GM18499 (cell line): ENCODE data around the gene PARVB.

Experiments used
- ATAC-seq: cut with Tn5 transposase; IDR thresholded peaks from one replicate; pipeline ENCODE4 v1.9.1; 2021; ENCODE audit warnings: moderate number of reproducible peaks; ENCODE audit not compliant: insufficient read depth, unreplicated experiment

PARVB gene

DNA sequence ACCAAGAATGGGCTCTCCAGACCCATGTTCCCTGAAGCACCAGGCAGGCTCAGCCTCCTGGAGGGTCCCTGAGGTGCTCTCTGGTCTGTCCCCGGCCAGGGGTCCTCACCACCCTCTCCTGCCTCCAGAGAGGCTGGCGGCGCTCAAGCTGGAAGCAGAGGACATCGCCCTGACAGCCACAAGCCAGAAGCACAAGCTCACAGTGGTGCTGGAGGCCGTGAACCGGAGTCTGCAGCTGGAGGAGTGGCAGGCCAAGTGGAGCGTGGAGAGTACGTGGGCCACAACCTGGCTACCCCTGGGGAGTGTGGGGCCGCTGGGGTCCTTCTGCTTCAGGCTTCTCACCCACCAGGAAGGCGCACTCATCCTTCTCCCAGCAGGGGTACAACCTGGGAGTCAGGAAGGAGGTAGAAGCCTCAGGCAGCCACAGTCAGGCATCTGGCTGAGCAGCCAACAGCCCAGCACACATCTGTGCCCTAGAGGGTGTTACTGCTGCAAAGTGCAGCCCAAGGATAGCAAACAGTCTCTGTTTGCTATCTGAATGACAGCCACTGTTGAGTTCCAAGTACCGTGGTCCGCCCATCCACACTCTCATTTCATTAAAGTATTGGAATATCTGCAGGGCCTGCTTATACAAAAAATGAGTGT lies 165.0 kb downstream of the PARVB start:
- ATAC-seq: no peak

DNA sequence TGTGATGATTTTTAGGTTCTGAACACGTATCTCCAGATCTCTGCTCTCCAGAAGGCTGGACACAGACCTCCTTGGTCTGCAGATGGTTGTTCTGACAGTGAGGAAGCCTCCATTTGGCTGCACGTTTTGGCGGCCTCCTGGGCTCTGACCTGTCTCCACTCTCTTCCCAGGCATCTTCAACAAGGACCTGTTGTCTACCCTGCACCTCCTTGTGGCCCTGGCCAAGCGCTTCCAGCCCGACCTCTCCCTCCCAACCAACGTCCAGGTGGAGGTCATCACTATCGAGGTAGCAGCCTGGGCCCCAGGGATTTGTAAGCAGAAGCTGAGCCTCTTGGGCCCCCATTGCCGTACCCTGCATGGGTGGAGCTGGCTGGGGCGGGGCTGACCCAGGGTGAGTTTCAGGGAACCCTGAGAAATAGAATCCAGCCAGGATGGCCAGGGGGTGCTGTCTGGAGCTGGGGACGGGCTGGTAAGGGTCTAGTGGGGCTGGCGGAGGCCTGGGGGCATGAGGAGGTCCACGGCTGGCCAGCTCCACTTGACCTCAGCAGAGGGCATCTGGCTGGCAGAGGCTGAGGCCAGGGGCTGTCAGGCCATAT lies 166.4 kb downstream of the PARVB start:
- ATAC-seq: no peak

GRCh38 chr22:44191036-44191454 lies 166.9 kb downstream of the PARVB start:
- no peak for ATAC-seq

DNA sequence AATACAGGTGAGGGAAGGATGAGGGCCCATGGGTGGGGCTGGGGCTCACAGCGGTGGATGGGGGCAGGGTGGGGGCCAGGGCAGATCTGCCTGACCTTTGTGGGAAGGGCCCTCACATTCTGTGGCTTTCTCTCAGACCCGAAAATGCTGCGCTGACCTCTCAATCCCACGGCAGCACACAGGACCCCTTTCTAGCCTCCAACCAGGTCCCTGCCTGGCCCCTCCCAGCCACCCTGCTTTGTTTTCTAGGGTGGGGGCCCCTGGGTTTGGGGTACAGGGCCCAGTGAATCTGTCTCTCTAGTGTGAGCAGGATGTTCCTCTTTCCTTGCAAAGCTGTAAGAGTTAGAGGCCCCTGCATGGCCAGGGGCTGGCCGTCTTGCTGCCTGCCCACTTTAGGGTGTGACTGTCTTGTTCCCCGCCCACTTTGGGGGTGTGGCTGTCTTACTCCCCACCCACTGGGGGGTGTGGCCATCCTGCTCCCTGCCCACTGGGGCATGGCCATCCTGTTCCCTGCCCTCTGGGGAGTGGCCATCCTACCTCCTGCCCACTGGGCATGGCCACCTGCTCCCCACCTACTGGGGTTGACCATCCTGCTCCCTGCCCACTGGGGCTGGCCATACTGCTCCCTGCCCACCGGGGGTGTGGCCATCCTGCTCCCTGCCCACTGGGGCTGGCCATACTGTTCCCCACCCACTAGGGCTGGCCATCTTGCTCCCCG lies 168.2 kb downstream of the PARVB start:
- no peak for ATAC-seq

DNA sequence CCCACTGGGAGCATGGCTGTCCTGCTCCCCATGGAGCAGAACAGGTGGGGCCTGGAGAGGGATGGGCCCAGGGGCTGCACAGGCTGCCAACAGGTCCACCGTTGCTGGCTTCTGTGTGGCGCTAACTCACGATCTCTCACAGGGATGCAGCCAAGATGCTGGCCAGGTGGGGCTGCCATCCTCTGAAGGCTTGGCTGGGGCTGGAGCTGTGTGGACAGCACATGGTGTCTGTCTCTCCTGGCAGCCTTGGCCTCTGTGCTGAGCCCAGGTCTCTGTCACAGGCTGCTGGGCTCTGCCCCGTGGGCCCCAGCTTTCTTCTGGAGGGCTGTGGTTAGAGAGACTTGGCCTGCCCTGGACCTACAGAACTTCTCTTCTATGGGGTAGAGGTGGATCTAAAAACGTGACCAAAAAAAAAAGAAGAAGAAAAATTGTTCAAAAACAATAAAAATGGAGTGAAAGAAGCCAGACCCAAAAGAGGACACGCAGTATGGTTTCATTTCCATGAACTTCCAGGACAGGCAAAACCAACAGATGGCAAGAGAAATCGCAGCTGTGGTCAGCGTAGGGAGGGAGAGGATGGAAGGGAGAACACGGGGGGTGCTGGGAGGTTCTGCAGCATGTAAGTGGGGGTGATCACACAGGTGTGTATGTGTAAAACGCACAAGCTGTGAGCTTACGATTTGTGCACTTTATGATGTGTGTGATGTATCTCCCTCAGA lies 168.9 kb downstream of the PARVB start:
- ATAC-seq: no peak

DNA sequence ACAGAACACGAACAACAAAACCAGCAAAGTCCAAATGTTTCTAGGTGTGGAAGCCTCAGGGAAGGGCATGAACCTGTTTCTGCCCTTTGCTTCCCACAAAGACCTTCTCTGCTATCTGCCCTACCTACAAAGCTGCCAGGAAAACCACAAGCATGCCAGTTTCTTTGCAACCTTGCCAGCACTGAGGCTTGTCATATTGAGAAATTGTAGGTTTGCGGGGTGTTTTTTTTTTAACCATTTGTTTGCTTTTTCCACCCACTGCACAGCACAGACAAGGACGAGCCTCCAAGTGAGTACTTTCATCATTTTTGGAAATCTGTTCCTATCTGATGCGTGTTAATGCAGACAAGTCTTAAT lies 169.4 kb downstream of the PARVB start:
- no peak for ATAC-seq

DNA sequence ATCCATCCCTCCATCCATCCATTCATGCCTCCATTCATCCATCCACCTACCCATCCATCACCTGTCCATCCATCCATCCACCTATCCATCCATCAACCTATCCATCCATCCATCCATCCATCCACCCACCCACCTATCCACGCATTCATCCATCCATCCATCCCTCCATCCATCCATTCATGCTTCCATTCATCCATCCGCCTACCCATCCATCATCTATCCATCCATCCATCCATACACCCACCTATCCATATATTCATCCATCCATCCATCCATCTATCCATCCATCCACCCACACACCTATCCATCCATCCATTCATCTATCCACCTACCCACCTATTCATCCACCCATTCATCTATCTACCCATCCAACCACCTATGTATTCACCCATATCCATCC lies 170.5 kb downstream of the PARVB start:
- no peak for ATAC-seq

DNA sequence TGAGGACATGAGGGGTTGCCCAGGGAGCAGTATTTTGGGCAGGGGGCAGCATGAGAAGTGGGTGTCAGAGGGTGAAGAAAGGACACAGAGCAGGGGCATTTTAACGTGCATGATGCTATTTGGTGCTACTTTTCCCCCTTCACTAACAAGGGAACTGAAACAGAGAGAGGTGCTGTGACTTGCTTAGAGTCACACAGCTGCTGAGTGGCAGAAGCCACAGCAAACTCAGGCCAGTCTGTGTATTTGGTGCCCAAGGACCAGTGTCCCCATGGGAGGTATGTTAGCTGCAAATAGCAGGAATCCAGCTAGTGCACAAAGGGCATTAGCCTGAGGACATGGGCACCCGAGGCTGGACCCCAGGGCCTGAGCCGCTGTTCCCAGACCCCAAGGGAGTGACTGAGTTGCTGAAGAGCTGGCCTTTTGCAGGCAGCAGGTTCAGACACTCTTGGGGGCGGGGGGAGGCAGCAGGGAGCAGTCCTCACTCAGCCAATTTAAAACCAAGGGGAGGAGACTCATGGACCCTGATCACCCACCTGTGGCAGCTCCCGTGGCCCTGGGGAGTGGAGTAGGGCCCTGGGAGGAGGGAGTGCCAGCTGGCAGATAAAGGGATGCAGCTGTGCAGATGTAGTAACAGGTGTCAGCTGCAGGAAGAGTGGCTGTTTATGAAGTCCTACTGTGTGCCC lies 171.2 kb downstream of the PARVB start:
- ATAC-seq: no peak

GRCh38 chr22:44196241-44196640 lies 172.1 kb downstream of the PARVB start:
- no peak for ATAC-seq

GRCh38 chr22:44196731-44197131 lies 172.6 kb downstream of the PARVB start:
- ATAC-seq: no peak

DNA sequence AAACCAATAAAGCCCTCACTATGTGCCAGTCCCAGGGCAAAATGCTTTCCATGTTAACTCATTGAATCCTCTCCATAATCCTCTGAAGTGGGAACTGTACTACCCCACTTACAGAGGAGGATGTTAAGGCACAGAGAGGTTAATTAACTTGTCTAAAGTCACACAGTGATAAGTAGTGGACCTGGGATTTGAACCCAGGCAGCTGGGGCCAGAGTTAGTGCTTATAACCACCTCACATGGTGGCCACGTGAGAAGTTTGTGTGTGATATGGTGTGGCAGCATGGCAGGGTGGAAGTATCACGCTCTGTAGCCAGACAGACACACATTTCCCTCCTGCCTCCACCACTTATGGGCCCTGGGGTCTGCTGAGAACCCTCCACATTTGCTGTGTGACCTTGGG lies 173.2 kb downstream of the PARVB start:
- no peak for ATAC-seq

GRCh38 chr22:44199164-44199563 lies 175.1 kb downstream of the PARVB start:
- ATAC-seq: no peak

DNA sequence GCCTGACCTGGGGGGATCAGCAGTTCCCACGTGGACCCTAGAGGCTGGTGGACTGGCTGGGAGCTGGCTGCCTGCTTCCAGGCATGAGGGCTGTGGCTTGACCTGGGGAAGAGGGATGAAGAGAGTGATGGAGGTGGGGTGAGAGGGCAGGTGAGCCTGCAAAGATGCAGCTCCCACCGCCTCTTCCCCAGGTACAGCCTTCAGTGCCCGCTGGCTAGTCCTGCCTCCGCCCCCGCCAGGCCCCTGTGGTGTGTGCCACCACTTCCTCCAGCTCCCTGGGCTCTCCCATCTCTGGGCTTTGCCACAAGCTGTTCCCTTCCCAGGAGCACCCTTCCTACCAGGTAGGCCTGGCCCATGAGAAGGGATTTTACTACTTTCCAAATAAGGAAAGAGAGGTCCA lies 175.8 kb downstream of the PARVB start:
- ATAC-seq: no peak

DNA sequence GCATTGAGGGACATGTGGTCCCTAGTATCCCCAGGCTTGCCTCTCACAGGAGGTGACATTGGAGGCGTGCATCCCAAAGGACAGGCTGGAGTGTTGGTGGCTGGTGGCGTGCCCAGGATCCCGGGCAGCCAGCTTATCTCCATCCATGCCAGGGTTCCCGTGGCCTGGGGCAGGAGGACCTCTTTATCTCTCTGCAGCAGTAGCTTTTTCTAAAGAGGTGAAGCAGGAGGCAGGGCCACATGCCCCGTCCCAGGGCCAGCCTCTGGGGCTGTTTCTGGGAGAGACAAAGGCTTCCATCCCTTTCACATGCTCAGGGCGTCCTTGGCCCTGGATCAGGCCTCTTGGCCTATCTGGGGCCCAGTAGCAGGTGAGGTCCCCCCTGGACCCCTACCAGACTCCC lies 176.3 kb downstream of the PARVB start:
- ATAC-seq: no peak

DNA sequence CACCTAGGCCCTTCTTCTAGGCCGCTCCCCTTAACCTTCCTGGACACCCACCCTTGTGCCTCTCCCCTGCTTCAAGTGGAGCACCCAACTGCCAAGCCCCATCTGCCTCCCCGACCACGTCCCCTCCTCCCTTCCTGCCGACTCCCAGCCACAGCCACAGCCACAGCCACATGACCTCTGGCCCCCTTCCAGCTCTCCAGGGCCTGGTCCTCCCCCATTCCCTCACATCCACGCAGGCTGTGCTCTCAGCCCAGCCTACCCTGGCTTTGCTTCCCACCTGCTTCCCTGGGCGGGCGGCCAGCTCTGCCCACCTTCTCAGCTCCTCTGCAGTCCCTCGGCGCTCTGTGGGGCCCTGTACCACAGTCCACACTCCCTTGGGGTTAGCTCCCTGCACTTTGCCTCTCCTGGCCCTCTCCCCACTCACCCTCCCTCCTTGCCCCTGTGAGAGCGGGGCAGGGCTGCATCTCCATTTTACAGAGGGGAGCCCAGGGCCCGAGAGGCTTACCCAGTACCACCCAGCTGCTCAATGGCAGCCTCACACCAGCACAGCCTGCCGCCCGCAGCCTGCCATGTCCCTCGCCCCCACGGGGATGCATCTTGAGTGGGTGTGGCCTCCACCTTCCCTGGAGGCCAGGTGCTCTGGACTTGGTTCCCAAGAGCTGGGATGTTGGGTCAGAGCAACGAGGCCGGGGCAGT lies 176.9 kb downstream of the PARVB start:
- no peak for ATAC-seq

GRCh38 chr22:44201665-44202064 lies 177.6 kb downstream of the PARVB start:
- ATAC-seq: no peak

DNA sequence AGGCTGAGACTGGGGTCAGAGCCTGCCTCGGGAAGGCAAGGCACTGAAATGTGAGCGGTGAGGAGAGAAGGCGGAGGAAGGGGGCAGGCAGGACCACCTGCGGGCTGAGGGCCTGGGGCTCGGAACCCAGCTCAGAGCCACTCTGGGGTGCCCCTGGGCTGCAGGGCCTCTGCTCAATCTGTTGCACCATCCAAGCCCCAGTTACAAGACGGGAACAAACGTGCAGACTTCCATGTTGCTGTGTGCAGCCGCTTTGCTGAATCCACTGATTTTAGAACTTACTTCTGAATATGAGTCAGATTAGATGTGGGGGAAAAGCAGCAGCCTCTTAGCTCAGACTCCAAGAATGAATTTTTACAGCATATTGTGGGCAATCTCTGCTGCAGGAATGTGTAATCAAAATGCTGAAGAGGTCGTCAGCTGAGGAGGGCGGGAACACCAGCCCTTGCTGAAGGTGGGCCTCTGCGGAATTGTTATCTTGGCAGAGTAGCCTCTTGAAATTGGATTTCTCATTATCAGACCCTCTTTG lies 178.2 kb downstream of the PARVB start:
- no peak for ATAC-seq

GRCh38 chr22:44203203-44203602 lies 179.1 kb downstream of the PARVB start:
- no peak for ATAC-seq

GRCh38 chr22:44204739-44205515 lies 180.8 kb downstream of the PARVB start:
- no peak for ATAC-seq
